HuH-7 (cell line): ENCODE data around the gene GPR3.

Experiments used
- DNase-seq: peaks from one replicate; pipeline ENCODE4 v3.0.0; 2011; ENCODE audit warnings: low spot score

Gene GPR3

DNA sequence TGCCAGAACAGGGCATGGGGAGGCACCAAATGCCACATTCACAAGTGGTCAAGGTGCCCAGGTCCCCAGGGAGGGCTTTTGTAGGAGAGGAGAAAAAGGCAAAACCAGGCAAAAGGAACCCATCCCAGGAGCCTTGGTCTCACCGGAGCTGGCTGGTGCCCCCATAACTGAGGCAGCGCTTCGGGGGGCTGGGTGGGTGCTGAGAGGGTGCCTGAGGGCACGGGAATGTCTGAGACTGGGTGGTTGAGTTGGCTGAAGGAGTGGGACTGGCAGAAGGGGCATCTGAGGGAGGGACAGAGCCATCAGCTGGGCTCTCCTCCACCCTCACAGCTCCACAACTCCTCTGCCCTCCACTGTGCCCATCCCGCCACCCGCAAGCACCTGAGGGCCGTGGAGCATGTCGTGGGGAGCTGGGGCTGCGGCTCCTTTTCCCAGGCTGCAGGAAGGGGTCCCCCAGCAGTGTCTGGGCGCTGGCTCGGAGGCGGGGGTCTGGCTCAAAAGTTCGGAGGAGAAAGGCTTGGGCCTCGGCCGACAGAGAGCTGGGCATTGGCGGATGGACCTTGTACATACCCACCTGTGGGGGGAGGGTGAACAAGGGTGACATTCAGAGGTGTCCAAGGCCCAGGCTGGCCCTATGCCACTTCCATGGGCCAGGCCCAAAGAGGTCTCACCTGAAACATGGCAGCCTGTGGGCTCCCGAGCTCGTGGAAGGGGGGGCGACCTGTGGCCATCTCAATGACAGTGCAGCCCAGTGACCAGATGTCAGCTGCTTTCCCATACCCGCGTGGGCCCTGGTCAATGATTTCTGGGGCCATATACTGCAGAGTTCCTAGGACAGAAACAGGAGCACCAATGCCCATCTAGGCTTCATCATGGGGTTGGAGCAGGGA lies 34.1 kb upstream of the GPR3 start:
- no peak for DNase-seq

DNA sequence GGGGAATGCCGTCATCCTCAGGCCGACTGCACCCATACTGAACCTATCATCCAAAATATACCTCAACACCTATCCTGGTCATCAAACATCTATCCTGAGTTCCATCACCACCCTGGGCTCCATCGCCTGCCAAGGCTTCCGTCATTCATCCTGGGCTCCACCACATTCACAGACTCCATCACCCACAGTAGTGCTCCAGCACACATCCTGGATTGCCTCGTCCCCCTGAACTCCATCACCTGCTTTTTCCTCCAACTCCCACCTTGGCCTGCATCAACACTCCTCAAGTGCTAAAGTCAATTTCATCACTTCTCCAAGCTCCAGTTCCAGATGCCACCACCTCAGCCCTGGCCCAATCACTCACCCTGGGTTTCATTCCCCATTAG lies 33.5 kb upstream of the GPR3 start:
- no peak for DNase-seq

DNA sequence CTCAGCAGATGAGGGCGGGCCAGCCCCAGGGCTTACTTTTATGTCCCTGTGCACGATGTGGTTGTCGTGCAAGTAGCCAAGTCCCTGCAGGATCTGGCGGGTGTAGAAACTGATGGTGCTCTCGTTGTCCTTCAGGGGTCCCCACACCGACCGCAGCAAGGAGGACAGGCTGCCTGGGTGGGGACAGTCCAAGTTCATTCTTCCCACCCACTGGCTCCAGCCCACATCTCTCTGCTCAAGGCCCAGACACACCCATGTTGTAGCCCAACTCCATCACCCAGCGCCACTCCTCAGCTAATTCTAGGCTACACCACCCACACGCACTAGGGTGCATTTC lies 32.6 kb upstream of the GPR3 start:
- no peak for DNase-seq

DNA sequence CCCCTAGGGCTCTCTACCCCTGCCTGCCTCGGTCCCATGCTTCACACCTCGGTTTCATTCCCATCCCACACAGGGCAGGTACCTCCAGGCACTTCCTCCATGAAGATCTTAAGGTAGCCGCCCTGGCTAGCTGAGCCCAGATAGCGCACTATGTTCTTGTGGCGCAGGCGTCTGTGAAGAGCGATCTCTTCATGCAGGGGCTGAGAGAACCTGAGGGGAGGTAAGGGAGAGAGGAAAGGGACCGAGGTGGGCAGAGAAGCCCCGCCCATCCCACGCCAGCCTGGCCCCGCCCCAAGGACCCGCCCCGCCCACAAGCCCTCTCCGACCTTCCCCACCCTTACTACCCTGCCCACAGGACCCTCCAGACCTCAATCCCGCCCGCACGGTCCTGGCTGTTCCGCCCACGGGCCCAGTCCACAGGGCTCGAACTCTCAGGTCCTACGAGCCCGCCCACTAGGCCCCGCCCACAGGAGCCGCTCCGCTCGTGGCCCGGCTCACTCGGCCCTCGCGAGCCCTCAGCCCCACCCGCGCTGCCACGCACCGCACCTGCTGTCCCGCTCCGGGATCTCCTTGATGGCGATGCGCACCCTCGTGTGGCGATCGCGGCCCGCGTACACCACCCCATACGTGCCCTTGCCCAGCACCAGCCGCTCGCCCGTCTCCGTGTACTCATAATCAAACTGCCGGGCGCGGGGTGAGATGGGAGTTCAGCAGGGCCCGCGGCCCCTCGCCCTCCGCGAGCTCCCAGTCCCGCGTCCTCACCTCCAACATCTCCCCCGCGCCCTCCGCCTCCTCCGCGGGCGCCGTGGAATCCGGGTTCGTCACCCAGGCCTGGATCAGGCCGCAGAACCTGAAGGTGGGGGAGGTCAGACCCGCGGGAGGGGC lies 32.0 kb upstream of the GPR3 start:
- no peak for DNase-seq

DNA sequence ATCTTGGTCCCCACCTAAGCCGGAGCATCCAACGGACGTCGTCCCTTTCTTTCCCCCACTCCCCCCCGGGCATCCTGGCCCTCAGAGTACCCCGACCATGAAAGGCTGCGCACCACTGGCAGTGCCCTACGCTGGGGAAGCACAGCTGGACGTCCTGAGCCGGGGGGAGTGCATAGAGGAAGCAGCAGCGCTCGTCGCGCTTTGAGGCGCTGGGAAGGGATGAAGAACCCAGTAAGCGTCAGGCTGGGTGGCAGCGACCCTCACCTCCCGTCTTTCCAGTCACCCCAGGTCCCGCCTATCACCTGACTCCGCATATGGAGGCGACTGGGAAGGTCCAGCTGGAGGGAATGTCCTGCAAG lies 31.4 kb upstream of the GPR3 start:
- no peak for DNase-seq

DNA sequence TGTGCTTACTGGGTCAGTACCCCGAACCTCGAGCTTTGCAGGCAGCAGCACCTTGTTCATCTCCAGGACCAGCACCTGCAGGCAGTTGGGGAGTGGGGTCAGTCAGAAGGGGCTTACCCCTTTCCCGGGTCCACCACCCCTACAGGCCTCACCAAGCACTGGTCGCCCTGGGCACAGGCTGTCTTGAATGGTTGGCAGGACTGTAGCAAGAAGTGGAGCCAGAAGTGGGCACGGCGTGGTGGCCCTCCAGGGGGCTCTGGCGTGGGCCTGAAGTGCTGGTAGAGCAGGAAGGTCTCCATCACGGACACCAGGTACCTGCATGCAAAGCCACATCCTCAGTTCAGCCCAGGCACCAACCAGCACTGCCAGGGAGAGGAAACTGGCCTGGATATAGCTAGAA lies 30.9 kb upstream of the GPR3 start:
- no peak for DNase-seq

DNA sequence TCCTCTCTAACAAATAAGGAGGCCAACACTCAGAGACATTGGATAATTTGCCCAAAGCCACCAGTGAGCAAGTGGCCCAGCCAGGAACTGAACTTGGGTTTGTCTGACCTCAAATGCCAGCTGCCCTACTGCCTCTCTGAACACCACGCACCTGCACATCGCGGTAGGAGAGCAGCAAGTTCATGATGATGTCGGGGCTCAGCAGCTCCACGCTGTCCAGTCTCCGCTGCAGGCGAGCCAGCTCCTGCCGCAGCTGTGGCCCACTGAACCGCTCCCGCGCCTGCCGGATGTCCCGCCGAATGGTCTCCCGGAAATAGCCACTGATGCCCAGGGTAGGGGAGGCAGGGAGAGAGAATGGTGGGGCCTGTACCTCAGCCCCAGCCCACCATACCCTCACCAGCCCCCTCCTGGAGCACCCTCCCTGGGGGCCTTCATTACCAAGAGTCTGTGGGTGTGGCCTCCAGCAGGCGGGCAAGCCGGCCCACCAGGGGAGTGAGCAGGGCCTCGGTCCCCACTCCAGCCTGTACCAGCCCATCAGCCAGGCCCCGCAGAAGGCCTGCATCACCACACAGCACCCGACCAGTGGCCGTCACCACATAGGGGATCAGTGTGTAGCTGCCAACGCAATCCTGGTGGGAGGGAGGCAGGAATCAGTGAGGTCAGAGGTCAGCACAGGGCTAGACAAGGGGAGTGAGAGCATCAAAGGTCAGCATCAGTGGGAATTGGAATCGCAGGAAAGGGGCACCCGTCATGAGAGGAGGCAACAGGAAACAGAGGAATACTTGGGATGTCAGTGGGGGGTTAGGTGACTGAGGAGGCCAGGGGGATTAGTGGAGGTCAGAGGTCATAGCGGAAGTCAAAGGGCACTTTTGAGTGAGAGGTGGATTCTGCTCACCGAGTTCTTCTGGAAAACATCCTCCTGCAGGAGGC lies 28.4 kb upstream of the GPR3 start:
- DNase-seq: no peak

DNA sequence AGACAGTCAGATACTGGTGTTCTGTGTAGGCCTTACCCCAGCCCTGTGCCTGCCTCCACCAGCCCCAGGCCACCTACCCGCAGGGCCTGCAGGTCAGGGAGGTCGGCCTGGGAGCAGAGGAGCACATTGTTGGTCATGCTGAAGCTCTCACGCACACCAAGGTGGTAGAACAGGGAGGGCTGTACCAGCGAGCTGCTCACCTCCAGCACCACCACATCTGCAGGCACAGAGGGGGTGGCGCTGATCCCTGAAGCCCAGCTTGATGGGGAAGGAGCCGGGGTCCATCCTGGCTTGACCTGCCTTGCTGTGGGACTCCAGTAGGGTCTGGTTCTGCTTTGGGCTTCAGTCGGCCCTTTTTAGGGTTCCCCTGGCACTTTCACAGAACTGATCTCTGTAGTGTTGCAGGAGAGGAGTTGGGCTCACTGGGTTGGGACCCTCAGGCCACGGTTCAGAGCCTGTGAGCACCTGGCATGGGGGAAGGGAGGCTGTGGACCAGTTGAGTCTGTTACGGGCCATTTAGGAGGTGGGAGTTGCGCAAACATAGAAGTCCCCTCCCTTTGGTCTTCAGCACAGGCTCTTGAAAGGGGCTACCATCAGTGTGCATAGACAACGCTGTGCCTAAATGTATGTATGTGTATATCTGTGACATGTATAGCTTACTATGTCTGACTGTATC lies 27.6 kb upstream of the GPR3 start:
- no peak for DNase-seq

DNA sequence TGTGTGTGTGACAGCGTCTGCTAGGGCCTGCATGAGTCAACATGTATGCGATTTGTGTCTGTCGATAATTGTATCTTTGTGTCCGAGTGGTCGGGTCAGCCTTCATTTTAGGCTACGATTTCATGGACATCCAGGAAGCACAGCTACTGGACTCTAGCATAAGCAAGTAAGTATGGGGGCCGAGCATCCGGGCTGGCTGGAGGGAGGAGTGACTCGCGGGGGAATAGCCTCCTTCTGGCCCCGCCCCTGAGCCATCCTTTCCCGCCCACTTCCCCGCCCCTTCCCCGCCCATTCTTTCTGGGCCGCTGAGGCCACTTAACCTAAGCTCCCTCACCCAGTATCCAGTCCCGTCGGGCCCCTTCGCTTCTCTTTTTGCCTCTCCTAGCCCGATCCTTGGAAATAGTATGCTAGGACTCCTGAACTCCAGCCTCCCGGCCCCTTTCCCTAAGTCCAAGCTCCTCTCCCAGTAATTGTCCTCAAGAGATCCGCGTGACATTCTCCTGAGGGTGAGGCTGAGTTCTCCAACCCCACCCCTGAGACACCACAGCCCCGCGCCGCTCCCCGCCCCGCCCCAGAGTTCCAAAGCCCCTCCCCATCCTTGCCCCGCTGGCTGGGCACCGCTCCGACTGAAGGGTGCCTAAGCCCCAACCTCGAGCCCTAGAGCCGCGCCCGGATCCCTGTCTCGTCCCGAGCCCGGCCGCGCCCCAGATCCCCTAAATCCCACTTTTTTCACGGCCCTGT lies 26.9 kb upstream of the GPR3 start:
- peak; percentile 91 for DNase-seq

DNA sequence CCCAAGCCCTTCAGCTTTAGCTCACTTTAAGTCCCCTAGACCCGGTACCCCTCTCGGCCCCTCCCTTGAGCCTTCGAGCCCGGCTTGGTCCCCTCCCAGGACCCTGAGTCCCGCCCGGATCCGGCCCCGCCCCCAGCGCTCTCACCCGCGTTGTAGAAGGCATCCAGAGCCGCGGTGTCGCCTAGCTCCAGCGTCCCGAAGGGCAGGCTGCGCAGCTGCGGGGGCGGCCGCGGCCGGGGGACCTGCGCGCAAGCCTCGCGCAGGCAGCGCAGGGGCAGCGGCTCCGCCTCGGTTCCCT lies 26.4 kb upstream of the GPR3 start:
- peak; percentile 90 for DNase-seq

DNA sequence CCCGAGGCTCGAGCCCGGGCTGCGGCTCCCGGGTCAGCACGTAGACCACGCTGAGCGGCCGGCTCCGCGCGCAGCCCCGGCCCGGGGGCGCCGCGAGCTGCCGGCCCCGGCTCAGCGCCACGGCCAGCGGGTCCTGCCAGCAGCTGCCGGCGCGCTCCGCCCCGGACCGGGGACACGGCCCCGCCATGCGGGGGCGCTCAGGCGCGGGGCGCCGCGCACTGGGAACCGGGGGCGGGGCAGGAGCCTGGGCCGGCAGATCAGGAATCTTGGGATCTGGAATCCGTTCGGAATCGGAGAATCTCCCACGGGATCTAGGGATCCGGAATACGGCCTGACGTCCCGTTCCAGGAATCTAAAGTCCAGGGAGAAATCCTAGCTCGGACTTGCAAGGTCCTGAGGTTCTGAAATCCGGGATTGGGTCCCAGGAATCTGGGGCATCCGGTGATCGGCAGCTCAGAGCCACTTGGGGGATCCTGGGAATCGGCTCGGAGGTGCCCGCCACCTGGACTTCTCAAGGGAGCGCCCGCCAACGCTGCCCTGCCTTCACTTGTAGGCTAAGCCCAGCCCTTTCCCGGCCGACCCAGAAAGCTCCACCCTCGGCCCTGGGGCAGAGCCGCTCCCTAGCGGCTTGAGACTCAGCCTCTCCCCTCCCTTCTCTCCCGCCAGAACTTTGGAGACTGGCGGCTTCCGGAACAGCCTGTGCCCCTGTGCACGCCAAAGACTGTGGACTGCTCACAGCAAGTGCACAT lies 25.8 kb upstream of the GPR3 start, which contains the start of gene MAP3K6:
Gene MAP3K6, minus strand, starts transcription at position 551 of the 749 bp plus-strand sequence. Its CDS starts 364 bp downstream, at position 187.
- DNase-seq: peak; percentile 86

DNA sequence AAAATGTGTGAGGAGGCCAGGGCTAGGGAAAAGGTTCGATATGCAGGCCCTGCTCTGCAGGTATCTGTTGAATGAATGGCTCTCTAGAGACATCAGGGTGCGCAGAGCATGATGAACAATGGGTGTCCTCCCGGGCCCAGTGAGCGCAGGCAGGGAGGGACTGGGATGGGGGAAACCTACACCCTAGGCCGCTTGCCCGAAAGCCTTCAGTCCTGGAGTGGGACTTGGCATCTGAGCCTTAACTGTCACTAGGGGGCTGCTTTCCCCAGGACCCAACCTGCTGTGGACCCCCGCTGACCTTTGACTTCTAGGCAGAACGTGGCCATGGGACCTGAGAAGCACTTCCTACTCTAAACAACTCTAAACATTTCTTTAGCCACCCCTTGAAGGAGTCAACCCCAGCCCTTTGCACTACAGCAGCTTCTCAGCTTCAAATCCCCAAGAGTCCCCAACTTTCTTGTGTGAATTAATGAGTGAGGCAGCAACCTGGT lies 25.2 kb upstream of the GPR3 start:
- no peak for DNase-seq

DNA sequence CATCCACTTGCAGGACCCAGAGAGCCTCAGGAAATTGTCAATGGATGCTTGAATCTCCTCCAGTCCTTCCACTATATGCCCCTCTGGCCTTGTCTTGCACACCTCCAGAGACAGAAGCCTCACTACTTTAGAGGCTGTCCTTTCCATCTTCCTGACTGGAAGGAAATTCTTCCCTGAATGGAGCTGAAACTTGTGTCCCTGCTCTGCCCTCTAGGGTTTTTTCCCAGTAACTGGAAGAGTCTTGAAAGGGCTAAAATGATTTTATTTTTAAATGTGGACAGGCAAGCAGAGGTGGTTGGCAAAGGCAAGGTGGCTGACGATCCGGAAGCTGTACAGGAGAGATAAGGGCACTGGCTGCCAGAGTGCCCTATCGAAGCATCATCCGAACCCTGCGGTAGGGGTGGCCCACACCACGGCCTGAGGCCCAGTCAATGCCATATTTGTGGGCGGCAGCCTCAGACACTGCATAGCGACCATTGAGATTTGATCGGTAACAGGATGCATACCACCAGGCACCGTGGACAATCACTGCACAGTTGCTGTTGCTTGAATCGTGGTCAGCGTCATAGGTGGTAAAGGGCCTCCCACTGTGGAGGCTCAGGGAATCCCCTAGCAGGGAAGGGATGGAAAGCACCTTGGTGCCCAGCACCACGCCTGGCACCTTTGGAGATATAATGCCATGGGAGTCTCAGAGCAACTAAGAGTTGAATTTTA lies 23.4 kb upstream of the GPR3 start:
- DNase-seq: peak; percentile 39

DNA sequence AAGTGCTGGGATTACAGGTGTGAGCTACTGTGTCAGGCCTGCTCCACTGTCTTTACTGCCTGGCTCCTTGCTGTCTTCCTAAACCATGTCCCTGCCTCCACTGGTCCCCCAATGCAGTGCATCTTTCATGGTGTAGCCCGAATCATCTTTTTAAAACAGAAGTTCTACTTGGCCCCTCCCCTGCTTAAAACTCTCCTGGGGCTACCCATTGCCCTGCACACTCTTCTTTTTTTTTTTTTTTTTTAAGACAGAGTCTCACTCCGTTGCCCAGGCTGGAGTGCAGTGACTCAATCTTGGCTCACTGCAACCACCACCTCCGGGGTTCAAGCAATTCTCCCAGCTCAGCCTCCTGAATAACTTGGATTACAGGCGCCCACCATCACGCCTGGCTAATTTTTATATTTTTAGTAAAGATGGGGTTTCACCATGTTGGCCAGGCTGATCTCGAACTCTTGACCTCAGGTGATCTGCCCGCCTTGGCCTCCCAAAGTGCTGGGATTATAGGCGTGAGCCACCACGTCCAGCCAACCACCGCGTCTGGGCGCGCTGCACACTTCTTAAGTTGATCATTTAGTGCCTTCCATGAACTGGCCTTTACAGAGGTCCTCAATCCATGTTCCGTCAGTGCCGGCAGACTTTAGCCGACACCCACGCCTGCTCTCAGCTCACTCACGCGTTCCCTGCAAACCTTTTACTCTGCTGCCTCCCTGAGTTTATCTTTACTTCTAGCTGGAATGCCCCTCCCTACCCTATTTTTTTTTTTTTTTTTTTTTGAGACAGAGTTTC lies 20.2 kb upstream of the GPR3 start:
- DNase-seq: no peak

DNA sequence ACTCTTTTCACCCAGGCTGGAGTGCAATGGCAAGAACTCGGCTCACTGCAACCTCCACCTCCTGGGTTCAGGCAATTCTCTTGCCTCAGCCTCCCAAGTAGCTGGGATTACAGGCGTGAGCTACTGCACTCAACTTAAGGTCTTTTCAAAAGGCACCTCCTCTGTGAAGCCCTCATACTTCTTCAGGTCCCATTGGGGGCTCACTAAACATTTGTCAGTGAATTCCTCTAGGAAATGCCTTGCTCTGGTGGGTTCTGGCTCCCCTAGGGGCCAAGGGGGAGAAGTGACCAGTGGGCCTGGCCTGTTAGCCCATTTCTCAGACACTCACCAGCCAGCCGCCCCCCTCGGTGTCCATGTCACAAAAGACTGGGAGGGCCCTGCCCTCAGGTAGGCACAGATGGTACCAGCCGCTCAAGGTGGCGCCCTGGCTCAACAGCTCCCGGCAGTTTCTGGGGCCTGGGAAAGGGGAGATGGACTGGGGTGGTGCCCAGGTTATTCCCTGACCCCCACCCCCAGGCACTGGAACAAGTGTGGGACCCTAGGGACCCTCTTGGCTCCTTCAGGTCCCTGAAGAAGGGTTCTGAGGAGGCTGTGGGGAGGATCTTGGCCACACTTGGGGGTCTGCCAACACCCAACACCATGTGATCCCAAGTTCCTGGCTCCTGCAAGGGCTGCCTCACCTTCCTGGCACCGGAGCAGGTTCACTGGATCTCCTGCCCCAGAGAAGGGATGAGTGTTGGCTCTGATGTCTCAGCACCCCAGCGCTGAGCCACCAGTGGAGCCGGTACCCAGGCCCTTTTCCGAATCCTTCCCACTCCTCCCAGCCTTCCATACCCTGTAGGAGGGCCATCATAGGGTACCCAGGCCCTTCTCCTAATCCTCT lies 19.4 kb upstream of the GPR3 start:
- peak; percentile 50 for DNase-seq

DNA sequence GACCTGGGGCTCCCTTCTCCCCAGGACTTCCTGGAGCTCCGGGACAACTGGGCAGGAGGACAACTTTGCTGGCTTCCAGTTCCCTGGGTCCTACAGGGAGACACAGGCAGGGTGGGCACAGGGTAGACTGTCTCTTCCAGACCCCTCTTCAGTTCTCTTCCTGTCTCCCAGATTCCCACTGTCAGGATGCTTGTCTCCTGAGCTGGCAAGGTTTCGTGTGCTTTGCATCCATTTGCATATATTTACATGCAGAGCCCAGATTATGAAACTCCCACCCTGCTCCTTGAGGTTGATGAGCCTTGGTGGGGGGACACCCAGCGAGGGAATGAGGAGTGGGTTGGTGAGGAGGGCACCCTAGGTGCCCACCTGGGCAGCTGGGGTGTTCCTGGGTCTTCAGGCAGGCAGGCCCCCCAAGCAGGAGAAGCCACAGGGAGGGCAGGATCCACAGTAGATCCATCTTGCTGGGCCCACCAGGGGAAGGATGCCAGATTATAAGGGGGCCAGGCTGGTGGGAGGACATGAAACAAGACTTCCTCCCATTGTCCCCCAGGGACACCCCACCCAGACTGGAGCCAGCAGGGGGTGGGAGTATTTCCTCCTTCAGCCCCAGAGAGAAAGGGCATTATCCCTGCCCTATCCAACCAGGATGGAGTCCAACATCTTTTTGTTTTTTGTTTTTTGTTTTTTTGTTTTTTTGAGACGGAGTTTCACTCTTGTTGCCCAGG lies 17.9 kb upstream of the GPR3 start, which contains the start of gene FCN3:
Gene FCN3, minus strand, starts transcription at position 463 of the 725 bp plus-strand sequence. Its CDS starts 6 bp downstream, at position 457.
- no peak for DNase-seq
